DMS153 treated with DMSO at 0.1 percent for 48 hours (cell line): Measurements from ENCODE around the gene AUTS2.
"Not testable (repeated sequence)": the region's sequence is repeated elsewhere in the genome, so short reads cannot be mapped to it uniquely, and the experiment has no call there.

Experiments used
- DNase-seq: peaks from one replicate; lab custom pipeline; 2025; ENCODE audit not compliant: unreplicated experiment; lab: John Stamatoyannopoulos, UW

AUTS2 gene

GRCh38 chr7:70271617-70272081 lies 673.4 kb downstream of the AUTS2 start:
- DNase-seq: peak; percentile 13

GRCh38 chr7:70275570-70275969 lies 677.3 kb downstream of the AUTS2 start:
- DNase-seq: not testable (repeated sequence)

DNA sequence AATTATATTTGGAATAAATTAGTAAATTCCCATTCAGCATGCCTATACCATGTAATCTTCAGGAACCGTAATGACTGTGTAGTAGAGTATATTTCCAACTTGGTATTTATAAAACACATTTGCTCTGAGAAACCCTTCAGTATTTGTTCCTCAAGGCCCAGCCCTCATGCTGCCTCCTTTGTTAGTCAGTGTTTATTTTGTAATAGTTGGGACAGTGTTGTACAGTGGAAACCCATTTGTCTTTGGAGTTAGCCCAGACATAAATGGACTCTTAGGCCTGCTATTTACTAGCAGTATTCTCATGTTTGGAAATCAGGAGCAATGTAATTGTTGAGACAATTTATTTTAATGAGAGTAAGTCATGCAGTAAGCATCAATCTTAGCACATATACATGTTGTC lies 686.9 kb downstream of the AUTS2 start:
- no peak for DNase-seq

- no peak for DNase-seq
Observed at GRCh38 chr7:70285854-70286253, 687.6 kb downstream of the AUTS2 start.

DNA sequence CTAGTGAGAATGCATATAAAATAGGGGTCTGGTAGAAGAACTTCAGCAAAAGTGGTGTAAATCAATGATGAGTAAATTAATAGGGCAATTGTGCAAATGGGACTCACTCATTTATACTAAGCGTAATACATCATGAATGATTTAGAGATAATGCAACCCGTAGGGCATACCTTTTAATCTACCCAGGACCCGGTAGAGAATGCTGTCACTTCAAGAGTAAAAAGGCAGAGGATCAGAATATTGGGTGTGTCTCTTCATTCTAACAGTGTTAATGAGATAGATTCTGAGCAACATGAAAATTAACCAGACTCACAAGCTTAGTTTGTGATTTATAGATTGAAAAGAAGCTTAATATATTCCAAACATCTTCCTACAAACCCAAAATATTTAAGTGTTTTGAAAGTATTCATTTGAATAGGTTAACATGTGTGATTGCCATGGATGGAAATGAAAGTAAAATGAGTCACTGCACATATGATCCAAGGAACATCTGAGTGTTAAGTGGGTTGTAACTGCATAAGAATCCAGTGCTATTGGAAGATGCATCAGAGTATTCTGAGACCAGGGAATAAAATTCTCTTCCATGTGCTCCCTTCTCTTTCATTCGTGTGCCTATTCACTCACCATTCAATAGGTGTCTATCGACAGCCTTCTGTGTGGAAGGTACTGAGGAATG lies 690.6 kb downstream of the AUTS2 start:
- DNase-seq: no peak

DNA sequence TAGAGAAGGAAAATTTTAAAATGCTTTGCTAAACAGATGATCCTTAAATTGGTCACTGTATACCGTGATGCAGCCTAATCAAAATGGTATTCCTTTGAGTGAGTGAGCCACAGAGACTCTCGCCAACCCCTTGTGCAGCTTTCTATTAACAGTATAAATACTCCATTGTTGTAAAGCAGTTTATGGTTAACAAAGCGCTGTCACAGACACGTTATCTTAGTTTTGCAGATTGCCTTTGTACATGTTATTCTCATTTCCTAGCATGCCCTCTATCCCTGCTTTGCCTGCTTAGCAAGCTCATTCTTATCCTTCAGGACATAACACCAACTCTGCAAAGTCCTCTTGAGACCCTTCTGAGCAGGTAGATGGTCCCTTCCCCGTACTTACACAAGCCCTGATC lies 694.4 kb downstream of the AUTS2 start:
- no peak for DNase-seq

- no peak for DNase-seq
Observed at GRCh38 chr7:70294211-70294911, 696.1 kb downstream of the AUTS2 start.

DNA sequence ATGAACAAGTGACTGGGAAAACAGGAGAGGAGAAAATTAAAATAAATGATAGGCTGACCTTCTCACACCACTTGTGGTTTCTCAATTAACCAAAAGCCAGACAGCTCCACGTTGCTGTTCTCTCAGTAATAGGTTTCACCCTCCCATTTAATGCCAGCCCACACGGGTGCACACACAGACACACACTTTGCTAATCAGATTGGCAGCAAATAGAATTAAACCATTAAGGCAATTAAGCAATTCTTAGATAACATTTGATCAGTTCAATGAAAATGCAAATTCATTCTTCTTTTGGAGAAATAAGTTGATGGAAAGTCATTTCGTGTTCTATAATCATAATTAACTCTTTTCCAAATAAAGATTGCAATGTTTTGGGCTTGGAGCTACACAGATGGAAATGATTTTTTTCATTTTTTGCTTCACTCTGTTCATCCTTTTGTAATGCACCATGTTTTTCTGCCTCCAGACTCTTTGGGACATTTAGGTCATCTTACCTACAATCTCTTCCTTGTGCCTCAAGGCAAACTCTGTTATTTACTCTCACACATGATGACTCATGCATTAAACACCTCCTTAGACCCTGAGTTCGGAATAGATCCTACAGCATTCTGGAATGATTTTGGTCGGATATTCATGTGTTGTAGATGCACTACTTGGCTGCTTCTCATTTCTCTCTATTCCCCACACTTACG lies 700.7 kb downstream of the AUTS2 start:
- DNase-seq: no peak

DNA sequence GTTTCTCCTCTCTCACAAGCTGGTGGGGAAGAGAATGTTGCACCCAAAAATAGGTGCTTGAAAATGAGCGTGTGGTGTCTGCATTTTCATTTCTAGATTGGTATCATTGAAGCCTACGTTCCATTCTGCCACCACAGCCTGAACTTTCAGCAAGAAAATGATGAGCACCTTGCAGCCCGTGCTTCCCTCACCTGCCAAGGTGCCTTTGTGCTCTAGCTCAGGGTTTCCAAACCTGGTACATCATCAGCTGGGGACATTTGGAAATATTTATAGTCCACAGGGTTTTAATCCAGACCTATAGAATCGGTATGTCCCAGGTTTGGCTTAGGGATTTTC lies 701.2 kb downstream of the AUTS2 start:
- no peak for DNase-seq

GRCh38 chr7:70301673-70302185 lies 703.5 kb downstream of the AUTS2 start:
- no peak for DNase-seq

- DNase-seq: no peak
Observed at GRCh38 chr7:70303309-70303708, 705.0 kb downstream of the AUTS2 start.

GRCh38 chr7:70303780-70304179 lies 705.5 kb downstream of the AUTS2 start:
- DNase-seq: no peak

GRCh38 chr7:70306173-70306572 lies 707.9 kb downstream of the AUTS2 start:
- no peak for DNase-seq

GRCh38 chr7:70307544-70308106 lies 709.4 kb downstream of the AUTS2 start:
- DNase-seq: no peak

DNA sequence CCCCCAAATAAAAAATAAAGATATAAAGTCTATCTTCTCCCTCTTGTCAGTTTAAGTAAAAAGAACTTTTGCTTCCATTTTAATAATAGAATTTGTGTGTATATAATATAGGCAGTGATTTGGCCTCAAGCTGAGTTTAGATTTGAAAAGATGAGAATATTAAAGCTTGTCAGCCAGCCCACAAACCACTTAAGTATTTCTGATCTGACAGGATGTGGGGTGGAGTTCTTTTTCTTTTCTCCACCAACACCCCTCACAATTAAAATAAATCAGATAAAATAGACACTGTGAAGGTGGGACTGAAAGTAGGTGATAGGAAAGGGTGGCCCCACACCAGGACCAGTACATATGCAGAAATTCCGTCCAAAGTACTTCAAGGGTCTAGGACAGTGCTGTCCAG lies 714.1 kb downstream of the AUTS2 start:
- DNase-seq: no peak

DNA sequence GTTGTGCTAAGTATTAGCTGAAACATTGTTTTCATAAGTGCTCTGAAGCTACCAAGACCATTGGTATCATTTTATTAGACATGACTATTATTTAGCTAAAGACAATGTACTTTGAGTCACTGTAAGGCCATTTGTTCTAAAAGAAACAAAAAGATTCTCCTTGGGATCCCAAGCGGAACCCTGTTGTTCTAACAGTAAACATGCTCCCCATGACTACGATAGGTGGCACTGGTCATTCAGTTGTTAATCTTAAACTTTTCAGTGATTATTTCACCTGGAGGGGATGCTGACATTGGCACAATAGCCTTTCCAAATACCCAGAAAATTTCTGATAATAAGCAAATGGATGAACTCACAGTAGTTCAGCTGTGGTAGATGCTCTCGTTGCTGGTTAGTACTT lies 715.0 kb downstream of the AUTS2 start:
- no peak for DNase-seq

DNA sequence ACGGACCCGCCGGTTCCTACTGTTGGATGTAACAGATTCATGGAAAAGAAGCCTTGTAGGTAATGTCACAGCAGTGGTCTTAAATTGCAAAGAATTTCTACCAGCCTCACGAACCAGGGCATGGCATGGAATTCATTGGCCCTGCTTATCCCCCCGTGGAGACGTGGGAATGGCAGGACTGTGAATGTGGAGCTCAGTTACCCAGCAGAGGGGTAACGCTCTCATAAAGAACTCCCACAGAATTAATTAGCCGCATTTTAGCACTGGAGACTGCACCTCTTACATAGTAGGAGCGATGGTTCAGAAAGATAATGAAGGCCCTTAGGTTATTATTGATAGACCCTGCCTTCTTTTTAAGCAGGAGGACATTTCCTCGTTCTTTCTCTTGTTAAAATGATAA lies 715.4 kb downstream of the AUTS2 start:
- DNase-seq: no peak

DNA sequence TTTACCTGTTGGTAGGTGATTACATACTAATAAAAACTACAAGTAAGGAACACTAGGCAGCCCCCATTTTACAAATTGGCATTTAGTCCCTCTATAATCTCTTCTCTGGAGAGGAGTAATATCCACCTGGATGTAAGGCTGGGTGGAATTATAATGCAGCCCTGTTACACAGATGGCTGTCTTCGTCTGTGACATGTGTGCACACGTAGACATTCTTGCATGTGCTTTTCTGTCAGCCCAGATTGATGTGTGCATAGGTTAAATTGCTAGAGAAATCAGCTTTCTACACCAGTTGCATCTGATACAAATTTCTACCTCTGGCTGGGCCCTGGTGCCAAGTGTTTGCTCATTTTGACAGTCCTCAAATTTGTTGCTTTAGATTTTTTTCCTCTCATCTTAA lies 715.9 kb downstream of the AUTS2 start:
- DNase-seq: no peak

- DNase-seq: no peak
Observed at GRCh38 chr7:70316745-70317144, 718.5 kb downstream of the AUTS2 start.

GRCh38 chr7:70317356-70317755 lies 719.1 kb downstream of the AUTS2 start:
- DNase-seq: no peak

- no peak for DNase-seq
Observed at GRCh38 chr7:70318511-70318910, 720.2 kb downstream of the AUTS2 start.

GRCh38 chr7:70319057-70319456 lies 720.8 kb downstream of the AUTS2 start:
- no peak for DNase-seq
